ENCODE data around the gene TREM1. TPM values are rescaled to one million over a fixed set of nuclear protein-coding genes. Genes with fewer than 3 reads are reported as not detected.

TREM1 gene
- total and polyA plus RNA-seq, 2 donors (not counting 3 experiments of a cell fraction or from before 2014, with no cell fraction given): not detected

DNA sequence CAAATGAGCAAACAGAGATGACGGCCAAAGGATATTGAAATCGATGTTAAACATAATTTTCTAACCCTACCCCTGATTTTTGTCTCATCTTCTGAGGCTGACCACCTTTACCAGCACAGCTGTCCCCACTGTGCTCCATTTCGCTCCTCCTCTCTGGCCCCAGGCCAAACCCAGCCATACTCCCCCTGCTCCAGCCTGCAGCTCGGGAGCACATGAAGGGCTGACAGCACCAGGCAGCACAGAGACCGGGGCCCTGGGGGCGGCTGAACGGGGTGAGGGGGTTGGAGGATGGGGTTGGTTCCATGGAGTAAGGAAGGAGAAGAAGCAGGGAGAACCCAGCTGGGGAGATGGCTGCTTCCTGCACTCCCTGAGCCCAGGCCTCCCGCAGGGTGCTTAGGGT, 45.8 kb upstream of the TREM1 start:
- intact Hi-C loops (cut with micrococcal nuclease) (no loop called here), dilution Hi-C loops (cut with MboI; ENCODE audit: extremely low pct_ligation_motif_present, low sequenced_read_pairs) (no loop called here)
- H3K9ac ChIP-seq (replicated peaks; ENCODE audit: extremely low read depth, insufficient read depth, low read length): no peak overlapping the region
- no peaks in the 10 kb centered on the region for H3K36me3 ChIP-seq (ENCODE audit: control insufficient read depth in 2 of 2, extremely low read depth in 1 of 2, insufficient read depth in 2 of 2, low read length in 2 of 2)
- ChIA-PET CTCF (interaction anchor here (3.1 kb wide), 1 partner anchor 25 kb away, joined by 22 read pairs; no protein-coding TSS in a partner anchor), POLR2A (no interaction called here)
- H2AFZ ChIP-seq (ENCODE audit: low read depth, low read length): no peak overlapping the region
- H3K4me2 ChIP-seq (ENCODE audit: insufficient read depth, low read length): no peak overlapping the region
- peaks cover 5 to 14% of the 10 kb centered on the region in 2 experiments for H3K27me3 ChIP-seq (ENCODE audit: control insufficient read depth in 2 of 2, insufficient read depth in 2 of 2, low read length in 2 of 2)
- no peaks in the 10 kb centered on the region for H3K79me2 ChIP-seq (ENCODE audit: control insufficient read depth, insufficient read depth, low read length)
- no peak for TF ChIP-seq FOS (IDR thresholded peaks at IDR 0.05; ENCODE audit: borderline replicate concordance, insufficient read depth, low read length)
- no peak for TF ChIP-seq GATA2 (IDR thresholded peaks at IDR 0.05; ENCODE audit: insufficient read depth, insufficient read length, low read depth, low read length)
- no peak for TF ChIP-seq JUN (IDR thresholded peaks at IDR 0.05; ENCODE audit: borderline replicate concordance, insufficient read depth, insufficient read length, low read depth)
- TF ChIP-seq EZH2 (IDR thresholded peaks at IDR 0.05; ENCODE audit: borderline replicate concordance, low read depth, low read length, severe bottlenecking): no peak
- TF ChIP-seq, protein P1, sequence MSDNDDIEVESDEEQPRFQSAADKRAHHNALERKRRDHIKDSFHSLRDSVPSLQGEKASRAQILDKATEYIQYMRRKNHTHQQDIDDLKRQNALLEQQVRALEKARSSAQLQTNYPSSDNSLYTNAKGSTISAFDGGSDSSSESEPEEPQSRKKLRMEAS (IDR thresholded peaks at IDR 0.05; ENCODE audit: insufficient read depth, insufficient read length): no peak
- TF ChIP-seq, protein P2, sequence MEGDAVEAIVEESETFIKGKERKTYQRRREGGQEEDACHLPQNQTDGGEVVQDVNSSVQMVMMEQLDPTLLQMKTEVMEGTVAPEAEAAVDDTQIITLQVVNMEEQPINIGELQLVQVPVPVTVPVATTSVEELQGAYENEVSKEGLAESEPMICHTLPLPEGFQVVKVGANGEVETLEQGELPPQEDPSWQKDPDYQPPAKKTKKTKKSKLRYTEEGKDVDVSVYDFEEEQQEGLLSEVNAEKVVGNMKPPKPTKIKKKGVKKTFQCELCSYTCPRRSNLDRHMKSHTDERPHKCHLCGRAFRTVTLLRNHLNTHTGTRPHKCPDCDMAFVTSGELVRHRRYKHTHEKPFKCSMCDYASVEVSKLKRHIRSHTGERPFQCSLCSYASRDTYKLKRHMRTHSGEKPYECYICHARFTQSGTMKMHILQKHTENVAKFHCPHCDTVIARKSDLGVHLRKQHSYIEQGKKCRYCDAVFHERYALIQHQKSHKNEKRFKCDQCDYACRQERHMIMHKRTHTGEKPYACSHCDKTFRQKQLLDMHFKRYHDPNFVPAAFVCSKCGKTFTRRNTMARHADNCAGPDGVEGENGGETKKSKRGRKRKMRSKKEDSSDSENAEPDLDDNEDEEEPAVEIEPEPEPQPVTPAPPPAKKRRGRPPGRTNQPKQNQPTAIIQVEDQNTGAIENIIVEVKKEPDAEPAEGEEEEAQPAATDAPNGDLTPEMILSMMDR (IDR thresholded peaks at IDR 0.05; ENCODE audit: extremely low read depth in 1 of 2, insufficient read depth in 1 of 2, low read depth in 1 of 2, low read length in 2 of 2): no peak
- TF ChIP-seq MYC (IDR thresholded peaks at IDR 0.05; ENCODE audit: low read depth, low read length): no peak
- no peak for TF ChIP-seq POLR2AphosphoS5 (IDR thresholded peaks at IDR 0.05; ENCODE audit: insufficient read depth, low read depth, low read length)
- no peak for TF ChIP-seq POLR2A (IDR thresholded peaks at IDR 0.05; ENCODE audit: low read depth, low read length)
- no peak for FAIRE-seq
- no peaks in the 10 kb centered on the region for H3K9me1 ChIP-seq (replicated peaks; ENCODE audit: control insufficient read depth, extremely low read depth, insufficient read depth, low read length)
- BruUV-seq (replicated peaks): no TSS peak
- no peak for DNase-seq (ENCODE audit: low read depth, low spot score)
- no peak overlapping the region for H3K4me3 ChIP-seq (replicated peaks in 1 of 3; ENCODE audit: insufficient read depth in 1 of 3, low read depth in 1 of 3, low read length in 3 of 3)
- H3K4me1 ChIP-seq (ENCODE audit: control insufficient read depth, extremely low read depth, insufficient read depth, low read length): no peaks in the 10 kb centered on the region
- no peak overlapping the region for H3K27ac ChIP-seq (ENCODE audit: insufficient read depth, low read depth, low read length)
- H3K9me3 ChIP-seq (replicated peaks; ENCODE audit: control insufficient read depth, insufficient read depth, low read length): no peaks in the 10 kb centered on the region
- H4K20me1 ChIP-seq (replicated peaks; ENCODE audit: control insufficient read depth, extremely low read depth, insufficient read depth, low read length): no peaks in the 10 kb centered on the region

Measured in endothelial cell of umbilical vein (primary cell).